GM19240 (cell line): ENCODE measurements around the gene HDHD5.

ENCODE experiments used
- DNase-seq: peaks from one replicate; pipeline ENCODE4 v3.0.0; 2011; ENCODE audit warnings: low spot score; ENCODE audit not compliant: insufficient read length

The HDHD5 gene

DNA sequence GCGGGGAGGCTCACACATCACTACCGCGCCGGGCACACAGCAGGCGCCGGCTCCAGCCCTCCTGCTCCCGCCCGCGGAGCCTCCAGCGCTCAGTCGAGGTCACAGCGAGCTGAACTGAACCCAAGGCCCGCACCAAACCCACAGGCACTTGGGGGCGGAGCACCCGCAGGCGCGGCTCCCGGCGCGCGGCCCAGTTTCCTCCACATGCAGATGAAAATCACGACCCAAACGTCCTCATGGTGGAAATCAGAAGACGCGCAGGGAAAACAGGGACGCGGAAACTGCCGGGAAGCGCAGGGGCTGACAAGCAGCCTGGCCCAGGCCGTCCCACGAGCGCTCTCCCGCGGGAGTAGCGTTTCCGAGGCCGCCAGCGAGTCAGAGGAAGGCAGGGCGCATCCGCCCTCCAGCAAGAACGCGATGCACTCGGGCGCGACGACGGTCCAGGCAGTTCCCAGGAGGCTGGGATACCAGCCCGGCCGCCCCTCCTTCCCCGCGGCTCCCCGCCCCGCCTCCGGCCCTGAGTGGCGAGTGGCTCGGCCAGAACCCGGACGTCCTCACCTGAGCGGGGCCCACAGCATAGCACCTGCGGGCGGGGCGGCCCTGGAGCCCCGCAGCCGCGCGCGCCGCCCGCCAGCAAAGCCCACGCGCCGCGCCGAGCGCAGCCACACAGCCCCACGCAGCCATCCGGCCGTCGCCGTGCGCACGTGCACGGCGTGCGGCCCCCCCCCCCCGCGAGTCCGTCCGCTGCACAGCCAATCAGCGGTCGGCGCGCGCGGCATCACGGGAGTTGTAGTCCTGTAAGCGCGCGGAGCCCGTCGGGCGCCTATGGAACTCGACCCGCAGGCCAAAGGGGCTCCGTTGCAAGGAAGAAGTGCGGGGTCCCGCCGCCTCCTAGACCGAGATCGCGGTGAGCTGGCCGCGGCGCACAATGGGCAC lies at the start of gene HDHD5:
TSS of gene HDHD5 (minus strand) at position 710 of the 936 bp plus-strand sequence. CDS start at position 684, 26 bp downstream.
- DNase-seq = peak; percentile 78

DNA sequence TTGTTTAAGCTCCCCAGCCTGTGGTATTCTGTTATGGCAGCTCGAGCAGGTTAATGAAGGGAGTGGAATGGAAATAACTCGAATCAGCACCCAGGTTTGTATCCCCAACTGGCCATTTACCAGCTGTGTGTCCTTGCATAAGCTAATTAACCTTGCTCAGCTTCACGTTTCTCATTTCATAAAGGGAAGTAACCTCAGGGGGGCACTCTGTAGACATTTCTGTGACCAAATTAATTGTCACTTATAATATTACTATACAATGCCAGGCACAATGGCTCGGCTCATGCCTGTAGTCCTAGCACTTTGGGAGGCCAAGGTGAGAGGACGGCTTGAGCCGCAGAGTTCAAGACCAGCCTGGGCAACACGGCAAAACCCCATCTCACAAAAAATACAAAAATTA lies 46.4 kb upstream of the HDHD5 start:
- no peak for DNase-seq

DNA sequence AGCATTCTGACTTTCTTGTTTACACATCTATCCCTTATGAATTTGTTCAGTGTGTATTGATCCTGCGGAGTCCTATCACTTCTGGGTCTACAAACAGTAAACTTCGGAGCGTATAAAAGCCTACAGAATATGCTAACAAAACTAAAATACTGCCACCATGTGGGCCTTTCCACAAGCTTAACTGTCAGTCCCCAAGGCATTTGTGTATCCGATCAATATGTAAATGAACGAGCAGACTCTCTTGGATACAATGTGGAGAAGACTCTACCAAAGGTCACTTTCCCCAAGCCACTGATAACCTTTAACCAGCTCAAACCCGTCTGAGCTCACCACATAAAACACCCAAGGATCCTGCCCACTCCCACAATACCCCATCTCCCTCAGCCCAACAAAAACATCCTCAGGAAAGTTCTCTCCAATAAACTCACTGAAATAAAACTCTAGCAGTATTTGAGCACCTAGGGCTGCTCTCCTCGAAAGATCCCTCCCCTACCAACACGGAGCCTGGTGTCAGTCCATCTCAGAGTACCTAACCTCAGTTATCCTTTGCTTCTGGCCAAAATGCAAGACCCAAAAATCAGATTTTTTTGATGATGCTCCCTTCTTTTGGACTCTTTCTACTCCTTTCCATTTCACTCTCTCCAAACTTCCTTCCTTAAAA lies 42.3 kb upstream of the HDHD5 start:
- no peak for DNase-seq

DNA sequence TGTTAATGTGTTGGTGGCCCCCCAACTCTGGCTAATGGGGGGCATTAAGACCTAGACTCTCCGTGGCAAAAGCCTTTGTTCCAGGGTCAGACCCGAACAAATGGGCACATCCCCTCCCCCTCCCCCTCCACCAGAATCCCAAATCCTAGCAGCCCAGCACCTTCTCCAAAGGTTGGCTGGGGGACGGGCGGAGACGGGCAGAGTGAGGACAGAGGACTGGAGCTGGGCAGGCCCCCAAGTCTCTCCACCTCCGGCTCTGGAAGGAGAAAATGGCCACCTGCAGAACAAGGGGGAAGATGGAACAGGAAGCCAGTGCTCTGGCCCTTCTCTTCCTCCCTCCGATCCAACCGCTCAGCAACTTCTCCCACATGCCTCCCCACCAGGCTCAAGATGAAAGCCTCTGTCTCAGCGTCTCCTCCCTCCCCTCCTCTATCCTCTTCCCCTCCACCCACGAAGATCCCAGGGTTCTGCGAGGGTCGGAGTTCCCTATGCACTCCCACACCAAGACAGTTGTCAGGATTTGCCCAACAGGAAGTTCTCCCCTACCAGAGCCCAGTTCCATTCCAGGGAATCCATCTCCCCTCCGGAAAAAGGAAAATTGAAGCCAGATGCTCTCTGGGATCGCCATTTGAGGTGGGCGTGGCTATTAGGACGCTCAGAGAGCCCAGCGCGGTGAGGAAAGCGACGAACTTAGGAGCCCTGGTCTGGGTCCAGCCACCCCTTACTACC lies 40.1 kb upstream of the HDHD5 start:
- DNase-seq = no peak

DNA sequence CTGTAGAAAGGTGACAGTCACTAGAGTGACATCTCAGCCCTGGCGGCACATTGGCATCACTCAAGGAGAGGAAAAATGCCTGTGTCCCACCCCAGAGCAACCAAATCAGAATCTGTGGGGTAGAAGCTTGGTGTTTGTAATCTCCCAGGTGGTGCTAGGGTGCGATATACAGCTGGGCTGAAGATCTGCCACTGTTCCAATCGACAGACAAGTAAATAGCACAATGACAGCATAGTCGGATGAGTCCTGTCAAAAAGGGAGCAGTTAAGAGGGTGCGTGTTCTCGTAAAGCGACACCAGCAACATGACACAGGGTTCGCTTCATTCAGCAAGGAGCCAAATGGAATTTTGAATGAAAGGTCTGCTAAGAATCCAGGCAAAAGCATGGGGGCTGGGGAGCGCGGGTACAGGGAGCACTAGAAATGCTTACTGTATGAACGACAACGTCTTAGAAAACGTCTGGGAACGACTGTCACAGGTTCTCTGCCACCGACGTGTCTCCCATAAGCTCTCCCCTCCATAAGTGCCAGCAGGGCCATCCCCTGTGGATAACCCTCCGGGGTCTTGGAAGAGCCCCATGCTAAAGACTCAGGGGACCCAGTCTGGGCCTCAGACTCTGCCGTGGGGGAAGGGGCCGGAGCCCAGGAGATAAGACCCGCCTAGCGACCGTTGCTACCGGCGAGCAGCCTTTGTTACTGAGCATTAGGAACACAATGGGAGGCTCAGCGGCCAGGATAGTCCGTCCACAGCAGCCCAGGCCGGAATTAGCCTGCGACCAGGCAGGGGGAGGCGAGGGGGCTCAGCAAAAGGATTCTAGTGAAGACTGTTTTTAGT lies 39.3 kb upstream of the HDHD5 start:
- no peak for DNase-seq

DNA sequence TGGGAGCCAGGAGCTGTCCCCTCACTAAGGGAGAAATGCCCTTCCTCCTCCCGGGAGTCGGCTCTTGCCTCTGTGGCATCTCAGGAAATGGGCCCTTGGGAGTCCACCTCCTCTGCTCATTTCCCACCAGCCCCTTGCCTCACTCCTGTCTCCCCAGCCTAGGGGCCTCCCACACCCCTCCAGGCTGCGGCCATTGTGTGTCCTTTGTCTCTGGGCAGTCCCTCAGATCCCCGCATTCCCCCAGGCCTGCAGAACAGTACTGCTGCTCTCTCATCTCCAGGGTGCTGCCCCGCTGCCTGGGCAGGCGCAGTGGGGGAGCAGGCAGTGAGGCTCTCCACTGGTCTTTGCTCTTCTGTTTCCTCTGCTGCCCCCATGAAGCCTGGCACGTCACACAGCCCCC lies 35.1 kb upstream of the HDHD5 start:
- no peak for DNase-seq

DNA sequence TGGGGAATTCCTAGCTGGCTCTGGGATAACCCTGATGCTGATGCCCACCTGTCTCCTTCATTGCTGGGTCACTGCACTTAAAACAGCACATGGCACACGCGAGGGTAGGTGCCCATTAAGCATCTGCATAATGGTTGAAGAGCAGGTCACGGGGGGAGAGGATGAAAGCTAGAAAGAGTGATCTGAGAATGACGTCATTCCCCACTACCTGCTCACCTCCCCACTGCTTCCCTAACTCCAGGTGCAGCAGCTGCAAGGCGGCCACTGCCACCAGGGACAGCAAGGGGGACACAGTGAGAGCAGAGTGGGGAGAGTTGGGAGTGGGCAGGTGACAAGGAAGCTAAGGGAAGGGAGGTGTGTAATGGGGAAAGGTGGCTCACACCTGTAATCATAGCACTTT lies 33.1 kb upstream of the HDHD5 start:
- DNase-seq = no peak

DNA sequence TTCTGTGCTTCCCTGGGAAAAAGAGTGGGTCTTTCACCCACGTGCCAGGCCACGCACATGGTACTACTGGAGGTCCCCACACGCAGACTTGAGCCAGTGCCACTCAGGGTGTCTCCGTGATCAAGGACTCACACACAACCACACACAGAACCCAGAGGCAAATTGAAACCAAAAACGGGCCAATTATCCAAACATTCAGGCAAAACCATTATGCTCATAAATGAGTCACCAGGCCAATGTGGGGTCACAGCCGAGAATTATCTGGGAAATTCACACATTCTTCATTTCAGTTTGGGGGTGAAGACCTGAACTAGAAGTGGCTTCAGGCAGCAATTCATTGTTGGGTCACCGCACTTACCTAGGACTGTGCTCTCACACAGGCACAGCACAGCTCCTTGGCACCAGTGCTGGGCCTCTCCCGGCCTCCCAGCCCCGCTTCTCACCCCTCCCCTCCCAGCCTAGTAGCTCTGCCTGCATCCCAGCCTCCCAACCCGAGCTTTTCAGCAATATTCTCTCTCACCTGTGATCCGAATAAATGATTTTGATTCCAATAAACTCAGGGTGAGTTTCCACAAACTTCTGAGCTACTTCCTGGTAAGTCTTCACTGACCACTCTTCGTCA lies 32.2 kb upstream of the HDHD5 start:
- DNase-seq = no peak

DNA sequence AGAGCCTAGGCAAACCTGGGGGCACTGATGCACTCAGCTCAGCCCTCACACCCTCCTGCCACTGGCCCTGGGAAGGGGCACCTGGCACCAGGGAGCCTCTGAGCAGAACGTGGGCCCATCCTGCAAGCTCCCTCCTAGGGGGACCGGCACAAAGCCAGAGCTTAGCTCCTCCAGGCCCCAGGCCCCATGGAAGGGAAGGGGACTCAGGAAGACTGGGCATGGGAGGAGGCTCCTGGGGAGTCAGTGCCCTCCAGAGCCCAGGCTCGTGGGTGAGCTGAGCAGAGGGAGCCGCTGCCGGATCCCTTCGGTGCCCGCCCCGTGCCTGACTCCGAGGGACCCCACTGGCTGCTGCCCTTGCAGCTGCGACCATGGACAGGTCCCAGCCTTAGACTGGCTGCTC lies 31.6 kb upstream of the HDHD5 start:
- DNase-seq = no peak

DNA sequence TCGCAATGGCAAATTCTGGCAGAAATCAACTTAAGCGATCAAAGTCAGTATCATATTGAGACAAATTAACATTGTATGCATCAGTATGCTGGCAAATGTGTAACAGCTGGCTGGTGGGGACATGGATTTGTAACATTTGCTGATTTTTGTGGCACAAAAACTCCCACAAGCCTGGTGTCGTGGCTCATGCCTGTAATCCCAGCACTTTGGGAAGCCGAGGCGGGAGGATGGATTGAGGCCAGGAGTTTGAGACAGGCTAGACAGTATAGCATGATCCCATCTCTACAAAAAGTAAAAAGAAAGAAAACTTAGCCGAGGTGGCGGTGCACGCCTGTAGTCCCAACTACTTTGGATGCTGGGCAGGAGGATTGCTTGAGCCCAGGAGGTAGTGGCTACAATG lies 17.6 kb upstream of the HDHD5 start:
- no peak for DNase-seq

DNA sequence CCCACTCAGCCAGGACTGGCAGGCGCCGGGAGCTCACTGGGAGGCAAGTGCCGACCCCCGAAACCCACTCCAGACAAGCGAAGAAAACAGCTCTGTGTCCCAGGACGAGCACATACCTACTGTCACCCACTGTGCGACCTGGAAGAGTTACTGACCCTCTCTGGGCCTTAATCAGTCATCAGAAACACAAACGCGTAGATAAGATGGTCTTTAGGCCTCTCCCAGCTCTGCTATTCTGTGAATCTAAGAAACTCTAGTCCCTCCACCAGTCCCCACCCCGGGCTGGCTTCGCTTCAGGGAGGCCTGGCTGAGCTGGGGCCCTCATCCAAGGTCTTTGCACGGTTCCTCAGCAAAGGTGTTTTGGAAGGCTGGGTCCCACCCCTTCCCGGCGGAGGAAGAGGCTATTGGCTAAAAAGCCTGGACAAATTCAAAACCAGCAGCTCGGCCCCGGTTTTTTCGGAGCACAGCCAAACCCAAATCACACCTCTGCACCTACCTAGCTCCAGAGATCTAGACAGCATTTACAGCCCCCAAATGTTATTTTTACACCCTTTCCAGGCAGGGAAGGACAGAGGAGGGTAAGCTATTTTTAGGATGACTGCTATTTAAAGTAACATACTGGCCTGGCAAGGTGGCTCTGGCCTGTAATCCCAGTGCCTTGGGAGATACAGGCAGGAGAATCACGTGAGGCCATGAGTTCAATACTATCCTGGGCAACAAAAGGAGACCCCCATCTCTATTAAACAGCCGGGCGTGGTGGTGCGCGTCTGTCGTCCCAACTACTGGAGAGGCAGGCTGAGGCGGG lies 13.2 kb upstream of the HDHD5 start:
- DNase-seq = no peak

DNA sequence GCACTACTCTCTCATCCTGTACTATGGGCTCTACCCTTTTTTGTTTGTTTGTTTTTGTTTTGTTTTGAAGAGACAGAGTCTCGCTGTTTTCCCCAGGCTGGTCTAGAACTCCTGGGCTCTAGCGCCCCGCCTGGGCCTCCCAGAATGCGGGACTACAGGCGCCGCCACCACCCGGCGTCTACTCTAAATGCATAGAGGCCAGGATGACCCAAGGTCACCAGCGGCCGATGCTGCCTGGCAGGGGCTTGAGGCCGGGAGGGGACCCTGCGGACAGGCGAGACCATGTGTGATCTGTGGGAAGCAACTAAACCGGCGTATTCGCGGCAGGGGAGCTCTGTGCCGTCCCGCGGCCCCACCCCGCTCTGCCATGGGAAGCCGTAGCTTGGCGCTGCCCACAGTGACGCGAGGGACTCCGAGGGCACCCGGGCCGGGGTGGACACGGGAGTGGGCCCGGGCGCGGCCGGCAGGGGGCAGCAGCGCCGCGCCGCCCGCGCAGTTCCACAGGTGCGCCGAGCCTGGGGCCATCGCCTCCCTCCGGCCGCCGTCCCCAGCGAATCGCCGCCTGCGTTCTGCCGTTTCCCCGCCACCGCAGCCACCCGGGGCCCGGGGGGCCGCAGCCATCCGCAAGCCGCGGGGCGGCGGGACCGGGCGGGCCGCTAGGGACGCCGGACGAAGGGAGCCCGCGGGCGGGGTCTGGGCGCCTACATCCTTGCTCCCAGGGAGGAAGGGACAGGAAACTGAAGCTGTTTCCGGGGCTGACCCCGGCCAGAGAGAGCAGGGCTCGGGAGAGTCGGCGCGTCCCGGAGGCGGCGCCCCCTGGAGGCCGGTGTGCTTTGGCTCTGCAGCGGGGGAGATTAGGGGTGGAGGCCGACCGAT lies 12.3 kb upstream of the HDHD5 start:
- DNase-seq = peak; percentile 96

DNA sequence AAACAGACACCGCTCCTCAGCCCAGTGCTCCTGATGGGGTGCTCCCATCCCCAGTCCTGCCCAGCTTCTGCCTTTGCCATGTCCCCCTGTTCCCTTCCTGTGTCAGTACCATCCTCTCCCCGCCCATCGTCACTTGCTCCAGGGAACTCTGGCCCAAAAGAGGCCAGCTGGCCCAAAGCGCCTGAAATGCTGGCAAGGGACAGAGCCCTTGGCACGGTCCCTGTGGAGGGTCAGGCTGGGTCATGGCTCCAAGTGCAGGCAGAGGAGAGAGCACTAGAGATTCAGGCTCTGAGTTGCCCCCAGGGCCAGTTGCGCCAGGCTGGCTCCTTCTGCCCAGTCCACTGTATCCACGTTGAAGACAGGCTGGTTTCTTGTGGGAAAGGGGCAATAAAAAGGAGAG lies 8.4 kb upstream of the HDHD5 start:
- DNase-seq = no peak

DNA sequence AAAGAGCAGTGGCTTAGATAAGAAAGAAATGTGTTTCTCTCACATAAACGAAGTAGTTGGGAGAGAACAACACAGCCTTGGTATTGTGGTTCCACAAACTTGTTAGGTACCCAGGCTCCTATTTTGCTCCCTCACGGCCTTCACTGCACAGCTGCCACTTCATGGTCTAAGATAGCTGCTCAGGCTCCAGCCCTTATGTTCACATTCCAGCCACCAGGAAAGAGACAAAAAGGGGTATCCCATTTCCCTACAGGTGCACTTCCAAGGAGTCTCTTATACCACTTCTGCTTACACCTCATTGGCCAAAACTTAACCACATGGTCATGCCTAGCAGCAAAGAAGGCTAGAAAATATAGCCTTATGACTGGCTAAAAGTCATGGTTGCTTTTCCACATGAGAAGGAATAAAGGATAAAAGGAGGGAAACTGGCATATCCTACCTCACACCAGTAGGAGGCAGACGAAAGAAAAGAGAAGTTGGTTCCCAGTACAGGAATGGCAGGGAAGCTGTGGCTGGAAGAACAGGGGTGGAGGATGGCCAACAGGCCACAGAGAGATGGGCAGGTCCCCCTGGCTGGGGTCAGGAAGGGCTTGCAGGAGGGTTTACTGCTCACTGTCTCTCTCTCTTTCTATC lies 5.4 kb upstream of the HDHD5 start:
- no peak for DNase-seq

DNA sequence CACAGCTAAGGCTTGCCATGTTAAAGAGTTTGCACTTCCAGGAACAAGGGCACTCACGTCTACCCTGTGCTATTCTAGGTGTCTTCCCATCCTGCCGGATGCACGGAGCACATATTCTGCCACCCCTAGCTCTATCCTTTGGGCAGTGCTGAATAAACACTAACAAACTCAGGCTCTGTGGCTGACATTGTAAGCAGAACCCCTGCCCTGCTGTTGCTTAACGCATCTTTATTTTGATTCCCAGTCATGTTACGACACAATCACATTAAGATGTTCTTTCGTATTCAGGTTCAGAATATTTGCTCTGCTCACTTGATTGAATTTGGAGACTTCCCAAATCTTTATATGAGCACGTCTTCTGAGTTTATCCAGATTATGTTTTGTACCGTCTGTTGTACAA lies 3.7 kb upstream of the HDHD5 start:
- no peak for DNase-seq

DNA sequence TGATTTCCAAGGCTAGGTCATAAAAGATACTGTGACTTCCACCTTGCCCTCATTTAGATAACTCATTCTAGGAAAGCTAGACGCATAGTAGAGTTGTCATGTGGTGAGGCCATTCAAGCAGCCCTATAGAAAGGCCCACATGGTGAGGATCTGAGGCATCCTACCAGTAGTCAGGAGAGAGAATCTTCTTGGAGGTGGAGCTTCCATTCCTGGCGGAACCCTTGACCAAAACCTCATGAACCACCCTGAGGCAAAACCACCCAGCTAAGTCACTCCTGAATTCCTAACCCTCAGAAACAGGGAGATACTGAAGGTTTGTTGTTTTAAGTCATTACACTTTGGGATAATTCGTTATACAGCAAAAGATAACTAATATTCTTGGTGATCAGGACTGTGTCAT lies 2.9 kb upstream of the HDHD5 start:
- no peak for DNase-seq

DNA sequence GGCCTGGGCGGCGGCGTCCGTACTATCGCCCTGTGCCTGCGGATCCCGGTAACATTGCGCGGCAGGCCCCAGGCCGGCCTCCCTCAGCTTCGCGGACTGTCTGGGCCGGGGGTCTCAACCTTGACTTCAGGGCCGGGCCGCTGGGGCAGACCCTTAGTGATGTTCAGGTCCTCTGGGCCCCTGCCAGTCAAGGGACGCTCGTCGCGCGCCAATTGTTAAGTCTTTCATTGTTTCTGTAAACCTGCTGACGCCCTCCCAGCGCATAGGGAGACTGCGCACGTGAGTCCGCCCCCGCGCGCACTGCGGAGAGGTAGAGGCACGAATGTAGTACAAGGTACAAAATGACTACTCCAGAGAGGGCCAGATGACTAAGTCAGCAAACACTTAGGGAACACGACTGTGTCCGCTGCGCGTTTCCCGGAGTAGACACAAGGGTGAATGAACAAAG lies 451 bp upstream of the HDHD5 start:
- DNase-seq = no peak

DNA sequence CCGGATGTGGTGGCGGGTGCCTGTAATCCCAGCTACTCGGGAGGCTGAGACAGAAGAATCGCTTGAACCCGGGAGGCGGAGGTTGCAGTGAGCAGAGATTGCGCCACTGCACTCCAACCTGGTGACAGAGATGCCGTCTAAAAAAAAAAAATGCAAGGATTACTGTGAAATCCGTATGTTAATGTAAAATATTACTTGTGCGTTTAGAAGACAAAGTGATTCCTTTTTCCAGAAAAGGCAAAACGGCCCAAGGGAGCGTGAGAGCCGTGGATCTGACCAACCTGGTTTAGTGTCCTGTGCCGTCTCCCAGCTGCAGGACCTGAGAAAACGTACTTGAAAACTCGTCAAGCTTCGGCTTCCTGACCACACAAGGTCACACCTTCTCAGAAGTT lies 905 bp downstream of the HDHD5 start:
- DNase-seq = no peak
